HG03432 (cell line): ENCODE results near the gene ULK4.
A peak's percentile ranks its signal among the peaks of the same experiment; 100 is the strongest.
"Not testable (repeated sequence)": the region's sequence is repeated elsewhere in the genome, so short reads cannot be mapped to it uniquely, and the experiment has no call there.

Experiments used
- ATAC-seq: cut with Tn5 transposase; IDR thresholded peaks from one replicate; pipeline ENCODE4 v1.9.1; 2021; ENCODE audit warnings: mild to moderate bottlenecking, moderate library complexity; ENCODE audit not compliant: unreplicated experiment

Gene ULK4

DNA sequence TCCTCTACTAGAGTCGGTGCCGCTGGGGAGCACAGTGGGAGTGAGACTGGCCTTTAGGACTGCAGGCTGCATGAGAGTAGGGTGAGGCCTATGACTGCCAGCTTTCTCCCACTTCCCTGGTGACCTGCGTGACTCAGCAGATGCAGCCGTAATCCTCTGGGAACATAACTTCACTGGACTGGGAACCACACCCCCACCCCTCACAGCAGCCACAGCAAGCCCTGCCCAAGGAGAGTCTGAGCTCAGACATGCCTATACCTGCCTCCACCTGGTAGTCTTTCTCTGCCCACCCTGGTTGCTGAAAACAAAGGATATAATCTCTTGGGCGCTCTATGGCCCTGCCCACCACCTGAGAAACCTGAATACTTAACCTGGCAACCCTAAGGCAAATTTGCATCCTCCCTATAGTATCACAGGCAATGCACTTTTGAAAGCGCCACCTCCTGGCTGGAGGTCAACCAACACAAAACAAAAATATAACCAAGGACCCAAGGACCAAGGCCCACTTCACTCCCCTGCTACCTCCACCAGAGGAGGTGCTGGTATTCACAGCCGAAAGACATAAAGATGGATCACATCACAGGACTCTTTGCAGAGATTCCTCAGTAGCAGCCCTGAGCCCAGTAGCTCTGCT lies 453.7 kb downstream of the ULK4 start:
- no peak for ATAC-seq

GRCh38 chr3:41507336-41508062 lies 454.4 kb downstream of the ULK4 start:
- no peak for ATAC-seq

DNA sequence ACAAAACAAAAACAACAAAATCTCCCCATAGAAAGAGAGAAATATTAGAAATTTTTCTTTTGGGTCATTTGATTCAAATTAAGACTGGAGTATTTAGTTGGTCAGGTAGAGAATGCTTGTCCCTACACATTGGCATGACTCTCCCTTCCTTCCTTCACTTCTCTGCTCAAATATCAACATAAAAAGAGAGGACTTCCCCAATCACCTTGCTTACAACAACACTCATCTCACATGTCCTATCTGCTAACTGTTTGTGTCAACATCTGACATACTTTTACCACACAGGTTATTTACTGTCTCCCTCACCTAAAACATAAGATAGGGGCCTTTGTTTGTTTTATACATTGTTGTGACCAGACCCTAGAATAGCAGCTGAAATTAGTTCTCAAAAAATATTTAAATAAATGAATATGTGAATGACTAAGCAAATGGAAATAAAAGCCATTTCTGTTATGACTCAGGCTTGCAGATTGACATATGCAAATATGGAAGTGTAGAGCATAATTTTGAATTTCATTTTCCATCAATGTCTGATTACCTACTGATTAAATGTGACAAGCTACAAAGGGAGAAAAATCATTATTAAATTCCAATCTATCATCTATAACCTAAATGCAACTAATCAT lies 457.8 kb downstream of the ULK4 start:
- peak; percentile 39 for ATAC-seq

- no peak for ATAC-seq
Measured at GRCh38 chr3:41502481-41502880, 459.4 kb downstream of the ULK4 start.

DNA sequence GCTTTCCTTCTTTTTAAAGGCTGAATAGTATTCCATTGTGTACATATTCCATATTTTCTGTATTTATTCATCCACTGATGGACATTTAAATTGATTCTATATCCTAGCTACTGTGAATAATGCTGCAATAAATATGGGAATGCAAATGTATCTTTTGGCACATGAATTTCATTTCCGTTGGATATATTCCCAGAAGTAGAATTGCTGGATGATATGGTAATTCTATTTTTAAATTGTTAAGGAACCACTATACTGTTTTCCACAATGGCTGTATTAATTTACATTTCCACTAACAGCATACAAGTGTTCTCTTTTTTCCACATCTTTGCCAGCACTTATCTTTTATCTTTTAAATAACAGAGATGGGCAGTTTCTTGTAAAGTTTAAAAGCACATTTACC lies 459.9 kb downstream of the ULK4 start:
- no peak for ATAC-seq

GRCh38 chr3:41498847-41499246 lies 463.1 kb downstream of the ULK4 start:
- ATAC-seq, result no peak

DNA sequence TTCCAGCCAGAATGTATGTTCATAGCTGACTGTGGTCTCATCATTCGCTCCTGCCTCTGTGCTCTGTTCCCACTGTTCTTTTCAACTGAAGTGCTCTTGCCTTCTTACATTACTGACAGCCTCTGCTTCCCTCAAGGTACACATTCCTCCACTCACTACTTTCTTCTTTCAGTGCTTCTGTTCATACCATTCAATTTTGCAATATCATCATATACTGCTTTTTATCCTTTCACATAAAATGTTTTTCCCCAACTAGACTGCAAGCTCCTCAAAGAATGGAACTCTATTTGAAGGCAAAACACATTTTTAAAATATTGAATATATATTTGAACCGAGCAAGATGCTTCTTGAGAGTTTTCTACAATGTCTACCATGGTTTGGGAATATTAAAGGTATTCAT lies 471.5 kb downstream of the ULK4 start:
- no peak for ATAC-seq

DNA sequence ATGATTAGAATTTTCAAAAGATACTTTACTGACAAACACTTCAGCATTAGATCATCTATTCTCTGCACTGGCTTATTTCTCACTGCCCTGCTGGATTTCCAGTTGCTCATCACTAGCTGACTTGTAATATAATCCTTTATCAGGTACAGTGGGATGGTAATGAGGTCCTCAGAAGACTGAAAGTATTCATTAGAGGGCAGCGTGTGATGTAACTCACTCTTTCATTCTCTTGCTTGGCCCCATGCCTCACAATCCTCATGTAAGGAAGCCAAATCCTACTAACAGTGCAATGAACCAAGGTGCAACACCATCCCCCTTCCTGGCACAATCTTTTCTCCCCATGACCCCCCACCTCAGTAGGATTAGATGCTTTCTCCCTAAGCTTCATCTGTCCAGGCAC lies 472.7 kb downstream of the ULK4 start:
- no peak for ATAC-seq

GRCh38 chr3:41488501-41488900 lies 473.4 kb downstream of the ULK4 start:
- no peak for ATAC-seq

DNA sequence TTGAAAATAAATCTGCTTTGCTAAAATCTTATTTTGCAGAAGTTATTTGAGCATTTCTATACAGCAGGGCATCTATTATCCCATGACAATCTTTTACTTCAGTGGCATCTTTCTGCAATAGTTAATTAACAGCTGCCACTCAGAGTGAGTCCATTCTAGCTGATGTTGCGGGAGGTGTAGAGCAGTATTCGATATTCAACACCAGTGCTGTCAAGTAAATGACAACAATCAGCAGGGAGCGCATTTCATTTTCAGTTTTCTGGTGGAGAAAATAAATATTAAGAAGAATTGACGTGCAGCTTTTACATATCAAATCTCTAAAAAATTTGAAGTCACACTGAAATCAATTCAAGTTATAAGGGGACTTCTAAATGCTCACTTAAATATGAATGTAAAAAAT lies 476.4 kb downstream of the ULK4 start:
- ATAC-seq, result no peak

GRCh38 chr3:41482134-41482533 lies 479.8 kb downstream of the ULK4 start:
- no peak for ATAC-seq

- no peak for ATAC-seq
Measured at GRCh38 chr3:41478278-41478677, 483.6 kb downstream of the ULK4 start.

GRCh38 chr3:41477399-41478014 lies 484.4 kb downstream of the ULK4 start:
- no peak for ATAC-seq

GRCh38 chr3:41469083-41469482 lies 492.8 kb downstream of the ULK4 start:
- ATAC-seq, result no peak

- no peak for ATAC-seq
Measured at GRCh38 chr3:41467481-41467880, 494.4 kb downstream of the ULK4 start.

DNA sequence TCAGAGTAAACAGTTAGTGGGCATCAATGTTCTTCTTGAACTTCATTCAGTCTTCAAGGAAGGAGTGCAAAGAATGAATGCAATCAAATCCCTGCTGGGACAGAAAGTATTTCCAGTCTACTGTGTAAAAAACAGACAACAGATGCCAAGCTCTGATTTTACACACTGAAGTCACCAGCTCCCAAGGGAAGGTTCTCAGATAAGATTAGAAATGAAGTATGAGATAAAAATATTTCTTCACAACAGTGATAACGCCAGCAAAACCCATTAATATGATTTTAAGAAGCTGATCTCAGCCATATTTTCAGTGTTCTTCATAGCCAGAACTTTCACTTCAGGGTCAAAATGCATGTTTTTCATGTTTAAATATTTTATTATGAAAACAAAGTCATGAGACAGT lies 497.0 kb downstream of the ULK4 start:
- no peak for ATAC-seq

DNA sequence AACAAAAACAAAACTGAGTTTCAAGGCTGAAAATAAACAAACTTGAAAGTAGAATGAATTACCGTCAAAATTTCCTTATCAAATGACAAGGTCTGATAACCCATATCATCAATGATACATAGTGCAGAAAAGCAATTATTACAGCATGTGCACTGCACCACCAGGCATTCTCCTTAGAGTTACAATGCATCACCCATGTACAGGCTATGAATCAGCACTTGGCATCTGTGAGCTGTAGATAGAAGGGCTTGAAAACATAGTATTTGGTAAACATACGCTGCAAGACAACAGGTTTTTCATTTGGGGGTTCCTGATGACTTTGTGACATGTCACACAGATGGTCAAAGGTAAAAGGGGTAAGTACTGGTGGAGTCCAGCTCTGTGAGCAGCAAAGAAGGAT lies 497.5 kb downstream of the ULK4 start:
- no peak for ATAC-seq

DNA sequence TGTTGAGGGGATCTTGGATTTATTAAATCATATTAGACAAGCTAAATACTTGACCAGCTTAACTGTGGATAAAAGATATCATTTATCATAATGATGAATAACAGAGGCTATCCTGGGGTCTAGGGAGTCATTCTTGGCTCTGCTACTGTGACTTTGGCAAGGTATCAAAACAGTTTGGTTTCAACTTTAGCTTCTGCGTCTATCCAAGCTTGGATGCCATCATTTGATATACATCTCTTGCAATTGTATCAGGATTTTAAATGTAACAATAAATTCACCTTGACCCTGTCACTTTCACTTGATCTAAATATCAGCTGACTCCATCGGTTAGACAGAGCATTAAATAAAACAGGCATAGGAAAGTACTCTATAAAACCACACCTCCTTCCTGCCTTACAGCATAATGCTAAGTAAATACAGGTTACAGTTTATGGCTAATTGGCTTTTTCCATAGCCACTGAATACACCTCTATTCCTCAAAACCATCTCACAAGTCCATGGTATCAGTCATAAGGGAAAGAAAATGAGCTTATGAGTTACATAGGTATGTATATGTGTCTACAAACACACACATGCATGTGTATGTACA lies 499.7 kb downstream of the ULK4 start:
- ATAC-seq, result no peak

- no peak for ATAC-seq
Measured at GRCh38 chr3:41460736-41461135, 501.2 kb downstream of the ULK4 start.

DNA sequence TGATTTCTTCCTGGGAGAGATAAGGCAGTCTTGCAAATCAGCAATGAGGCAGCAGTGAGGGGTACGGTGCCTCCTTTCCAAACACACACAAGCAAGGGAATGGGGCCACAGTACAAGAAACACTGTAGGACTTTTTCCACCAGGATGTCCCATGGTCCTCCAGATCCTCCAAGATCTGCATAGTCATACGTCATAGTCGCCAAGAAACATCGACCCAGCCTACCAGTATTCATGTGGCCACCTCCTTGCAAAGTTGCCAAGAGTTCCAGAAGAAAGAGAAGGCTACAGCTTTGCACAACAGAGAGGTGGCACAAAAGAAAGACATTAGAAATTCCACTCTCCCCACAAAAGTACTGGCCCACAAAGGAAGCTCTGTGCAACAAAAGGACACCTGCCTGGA lies 504.7 kb downstream of the ULK4 start:
- no peak for ATAC-seq

DNA sequence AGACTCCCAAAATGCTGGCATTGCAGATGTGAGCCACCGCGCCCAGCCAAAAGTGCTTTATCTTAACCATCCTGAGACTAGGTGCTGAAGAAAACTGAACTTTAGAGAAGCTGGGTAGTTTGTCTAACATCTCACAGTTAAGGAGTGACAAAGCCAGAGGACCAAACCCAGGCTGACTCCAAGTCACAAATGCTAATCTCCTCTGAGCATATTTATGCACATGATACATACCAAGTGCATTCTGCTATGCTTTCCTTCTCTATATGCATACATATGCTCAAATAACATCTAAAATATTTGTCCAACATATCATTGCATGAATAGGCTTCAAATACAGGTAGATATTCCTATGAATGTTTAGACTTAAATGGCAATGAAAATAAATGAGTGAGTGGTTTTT lies 505.7 kb downstream of the ULK4 start:
- ATAC-seq, result no peak

DNA sequence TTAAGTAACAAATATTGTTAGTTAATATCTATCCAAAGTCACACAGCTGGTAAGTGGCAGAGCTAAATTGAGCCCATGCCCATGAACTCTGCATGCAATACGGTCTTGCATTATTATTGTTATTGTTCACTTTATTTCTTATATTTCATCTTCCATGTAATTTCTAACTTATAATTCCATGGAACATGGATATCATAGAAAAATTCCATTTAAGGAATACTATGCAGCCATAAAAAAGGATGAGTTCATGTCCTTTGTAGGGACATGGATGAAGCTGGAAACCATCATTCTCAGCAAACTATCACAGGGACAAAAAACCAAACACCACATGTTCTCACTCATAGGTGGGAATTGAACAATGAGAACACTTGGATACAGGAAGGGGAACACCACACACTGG lies 508.3 kb downstream of the ULK4 start:
- ATAC-seq, result not testable (repeated sequence)
